K562 (cell line): ENCODE data around the gene NRM. TPM values are rescaled to one million over a fixed set of nuclear protein-coding genes. Genes with fewer than 3 reads are reported as not detected.
A peak's percentile ranks its signal among the peaks of the same experiment; 100 is the strongest.

Experiments
- ARID3A ChIP-seq: IDR thresholded peaks from 2 replicates; pipeline ENCODE4 v1.6.1; 2012; ENCODE audit warnings: low read depth, low read length, improper control_type of control experiment, borderline replicate concordance
- CEBPZ ChIP-seq: fragments of 150-350 bp; IDR thresholded peaks from 2 replicates; pipeline ENCODE4 v1.6.1; 2014; ENCODE audit warnings: low read depth, mild to moderate bottlenecking, low read length, borderline replicate concordance
- ETS1 ChIP-seq: conservative IDR thresholded peaks from 2 replicates; pipeline ENCODE4 v1.6.1; 2011; ENCODE audit warnings: low read depth, mild to moderate bottlenecking, low read length; ENCODE audit not compliant: control insufficient read depth
- FIP1L1 ChIP-seq: fragments of 200-400 bp; formaldehyde crosslinking; IDR thresholded peaks from 2 replicates; pipeline ENCODE4 v1.6.1; 2018; ENCODE audit warnings: mild to moderate bottlenecking, low read depth, low read length; ENCODE audit not compliant: poor library complexity, severe bottlenecking
- HDAC1 ChIP-seq, 2 experiments: fragments of 450-650 bp; IDR thresholded peaks; 2 replicates each; pipeline ENCODE4 v1.6.1; 2016 to 2017; ENCODE audit warnings: inconsistent platforms in 1 of 2, mild to moderate bottlenecking in 1 of 2, moderate library complexity in 1 of 2
- HDAC2 ChIP-seq: fragments of 450-650 bp; IDR thresholded peaks from 2 replicates; pipeline ENCODE4 v1.6.1; 2016; ENCODE audit warnings: mild to moderate bottlenecking
- HLTF ChIP-seq: fragments of 450-650 bp; IDR thresholded peaks from 2 replicates; pipeline ENCODE4 v1.6.1; 2016
- KLF13 ChIP-seq: fragments of 450-650 bp; IDR thresholded peaks from 2 replicates; pipeline ENCODE4 v1.6.1; 2016; ENCODE audit warnings: missing genetic modification characterization, low read depth, mild to moderate bottlenecking, missing compliant biosample characterization, moderate library complexity, borderline replicate concordance
- LEF1 ChIP-seq: fragments of 450-650 bp; IDR thresholded peaks from 2 replicates; pipeline ENCODE4 v1.6.1; 2016; ENCODE audit warnings: mild to moderate bottlenecking
- MCM7 ChIP-seq, 2 experiments: fragments of 450-650 bp; IDR thresholded peaks; 2 replicates each; pipeline ENCODE4 v1.6.1; 2016 to 2018
- MTA3 ChIP-seq: fragments of 450-650 bp; formaldehyde crosslinking; IDR thresholded peaks from 2 replicates; pipeline ENCODE4 v1.6.1; 2017; ENCODE audit warnings: mild to moderate bottlenecking, borderline replicate concordance
- POLR2B ChIP-seq: fragments of 450-650 bp; IDR thresholded peaks from 2 replicates; pipeline ENCODE4 v1.6.1; 2018; ENCODE audit warnings: low read depth; ENCODE audit not compliant: partially characterized antibody
- SIN3B ChIP-seq: fragments of 450-650 bp; IDR thresholded peaks from 2 replicates; pipeline ENCODE4 v1.6.1; 2017; ENCODE audit warnings: low read depth, mild to moderate bottlenecking, moderate library complexity
- TARDBP ChIP-seq: fragments of 450-650 bp; IDR thresholded peaks from 2 replicates; pipeline ENCODE4 v1.6.1; 2016
- TEAD4 ChIP-seq, 2 experiments: sonication (generic) in 1 of 2; formaldehyde crosslinking in 1 of 2; IDR thresholded peaks; 2 replicates each; pipeline versions ENCODE4 v1.6.1 to v1.8.0; 2012 to 2022; ENCODE audit warnings: borderline replicate concordance in 1 of 2, inconsistent platforms in 1 of 2, low read length in 1 of 2, mild to moderate bottlenecking in 1 of 2, missing genetic modification reagents in 1 of 2
- THRAP3 ChIP-seq: fragments of 450-650 bp; IDR thresholded peaks from 2 replicates; pipeline ENCODE4 v1.6.1; 2016; ENCODE audit warnings: mild to moderate bottlenecking, inconsistent platforms, borderline replicate concordance
- XRCC5 ChIP-seq: fragments of 200-400 bp; formaldehyde crosslinking; IDR thresholded peaks from 2 replicates; pipeline ENCODE4 v1.6.1; 2017; ENCODE audit warnings: low read depth, mild to moderate bottlenecking, low read length
- ZBTB7A ChIP-seq: IDR thresholded peaks from 2 replicates; pipeline ENCODE4 v1.6.1; 2011; ENCODE audit warnings: low read depth, mild to moderate bottlenecking, low read length, moderate library complexity, borderline replicate concordance; ENCODE audit not compliant: control insufficient read depth
- ZNF143 ChIP-seq: sonication (generic); formaldehyde crosslinking; IDR thresholded peaks from 2 replicates; pipeline ENCODE4 v1.9.0; 2022; ENCODE audit warnings: mild to moderate bottlenecking, missing genetic modification reagents
- ZNF583 ChIP-seq: fragments of 250-450 bp; sonication (Bioruptor Pico); IDR thresholded peaks from 2 replicates; pipeline ENCODE4 v1.4.0; 2020
- polyA plus RNA-seq, 8 experiments: library from polyadenylated mRNA; depleted of rRNA in 4 of 8; stranded (reverse) in 5 of 8; unstranded in 3 of 8; fragments of >200 nt; fragmentation: Nextera tagmentation in 2 of 8; fragmentation: Illumina TruSeq in 1 of 8; extraction: Ambion mirVana in 2 of 8; extraction: Trizol in 1 of 8; gene quantifications; 2 replicates each; pipeline versions ENCODE4 v1.2.1 to v1.2.3, GENCODE V29; 2011 to 2014; ENCODE audit warnings: inconsistent platforms in 1 of 8, missing spikeins in 1 of 8
- total RNA-seq, 7 experiments: library from RNA; depleted of rRNA in 6 of 7; stranded (reverse); fragments of >200 nt in 6 of 7; fragmentation: Illumina TruSeq in 2 of 7; extraction: Trizol in 2 of 7; gene quantifications; 2 replicates each; pipeline versions ENCODE4 v1.2.1 to v1.2.3, GENCODE V29; 2011 to 2021; ENCODE audit warnings: low replicate concordance in 1 of 7

Gene NRM
- total and polyA plus RNA-seq, 9 of the 15 experiments (the other 6 are each of a cell fraction or from before 2014, with no cell fraction given): 9.7 to 58.2 (median 18.1) TPM

- TF ChIP-seq LEF1: no peak
- no peak; a peak in 1 of 4 replicates for TF ChIP-seq MCM7 (IDR thresholded peaks at IDR 0.05)
- TF ChIP-seq TARDBP: 0 out of 2 replicates have a peak, but pooled peaks have one; percentile 51
- TF ChIP-seq CEBPZ: no peak
- peak; percentile 73 for TF ChIP-seq POLR2B
- TF ChIP-seq ZNF143 (CRISPR knock-in tag): peak; percentile 58; the same call in 1 of the 2 replicates
- TF ChIP-seq TEAD4 (IDR thresholded peaks at IDR 0.05; ENCODE audit: low read length): peak; percentile 61
- no peak for TF ChIP-seq TEAD4 (CRISPR knock-in tag; IDR thresholded peaks at IDR 0.05; ENCODE audit: borderline replicate concordance)
- TF ChIP-seq THRAP3: no peak
- peak; percentile 33 for TF ChIP-seq FIP1L1
- no peak for TF ChIP-seq ZBTB7A
- TF ChIP-seq XRCC5: peak; percentile 82; the same call in 1 of the 2 replicates
- 0 out of 2 replicates have a peak, but pooled peaks have one; percentile 21 for TF ChIP-seq ZNF583
- peak; percentile 59; the same call in 1 of the 2 replicates for TF ChIP-seq ETS1
- TF ChIP-seq HDAC1 (IDR thresholded peaks at IDR 0.05): peak in 1 of 2 experiments; percentile 93; a peak in 2 of 4 replicates
- TF ChIP-seq HDAC2: peak; percentile 83; the same call in 1 of the 2 replicates
- no peak for TF ChIP-seq HLTF
- peak; percentile 84 for TF ChIP-seq SIN3B
- peak; percentile 99 for TF ChIP-seq ARID3A
- peak; percentile 53 for TF ChIP-seq KLF13 (tag)
- TF ChIP-seq MTA3: peak; percentile 100
Observed at GRCh38 chr6:30672445-30673253, 18.1 kb downstream of the NRM start, which contains the start of gene DHX16 (continued).
